Adrenal gland (tissue), 12 donors: ENCODE results near the gene REEP3. TPM values are rescaled to one million over a fixed set of nuclear protein-coding genes. Genes with fewer than 3 reads are reported as not detected.

Experiments
- DNase-seq, 7 donors: peaks; one replicate each; pipeline ENCODE4 v3.0.0-alpha.2; 2019 to 2020
- H3K27ac ChIP-seq, 5 donors: fragments of 200-600 bp; sonication (generic) in 4 of 5; 1 replicate in 3 of 5; 2 replicates in 2 of 5; pipeline versions ENCODE4 v1.5.1 to v1.8.0; 2016 to 2020; ENCODE audit warnings: mild to moderate bottlenecking in 1 of 5
- H3K27me3 ChIP-seq: fragments of 200-600 bp; 2 replicates; pipeline ENCODE4 v1.8.0; 2021
- H3K36me3 ChIP-seq, 2 donors: fragments of 200-600 bp; replicated peaks in 1 of 2; 1 replicate in 1 of 2; 2 replicates in 1 of 2; pipeline versions ENCODE4 v1.5.1 to v1.8.0; 2018 to 2022
- H3K4me1 ChIP-seq, 2 donors: fragments of 200-600 bp; replicated peaks in 1 of 2; 1 replicate in 1 of 2; 2 replicates in 1 of 2; pipeline versions ENCODE4 v1.5.1 to v1.8.0; 2018 to 2021
- H3K4me3 ChIP-seq, 4 donors: fragments of 200-600 bp; sonication (generic) in 3 of 4; one replicate each; pipeline ENCODE4 v1.5.1; 2016 to 2018
- H3K9me3 ChIP-seq, 3 donors: fragments of 200-600 bp; sonication (generic) in 1 of 3; replicated peaks in 1 of 3; 1 replicate in 2 of 3; 2 replicates in 1 of 3; pipeline versions ENCODE4 v1.5.1 to v1.8.0; 2016 to 2021
- POLR2A ChIP-seq, 2 donors: fragments of 450-650 bp; IDR thresholded peaks; one replicate each; pipeline ENCODE4 v1.6.1; 2017; ENCODE audit warnings: antibody characterized with exemption in 2 of 2, mild to moderate bottlenecking in 2 of 2, moderate library complexity in 1 of 2
- WGBS, 4 donors: extraction: QIAGEN DNeasy Blood & Tissue Kit in 2 of 4; methylation state at CpG; one replicate each; pipeline versions ENCODE4 v1.1.5 to v1.1.7; 2013 to 2017; 5-methylcytosine and 5-hydroxymethylcytosine counted together
- intact Hi-C, 2 donors: fragments of 100-400 bp; cut with DNase I; formaldehyde crosslinking; loops; one replicate each; pipeline versions ENCODE4 v1.14.1 to v1.15.0; 2022 to 2023
- polyA plus RNA-seq, 3 donors: library from polyadenylated mRNA; stranded (reverse); fragments of 200-250 nt in 2 of 3; fragments of 350-450 nt in 1 of 3; fragmentation: Illumina TruSeq in 1 of 3; extraction: RNeasy Lipid Tissue Mini Kit (QIAGEN cat#74804) in 1 of 3; gene quantifications; one replicate each; pipeline ENCODE4 v1.2.3, GENCODE V29; 2013 to 2014
- total RNA-seq, 9 donors: library from RNA; depleted of rRNA in 4 of 9; stranded (reverse); fragments of >200 nt in 4 of 9; fragments of 120-200 nt in 1 of 9; fragmentation: NEBNext Ultra II Directional in 1 of 9; extraction: Animal tissue kit (Norgen Biotek cat#: 25700) in 1 of 9; gene quantifications; one replicate each; pipeline versions ENCODE4 v1.1.0 to v1.2.4, GENCODE V29; 2013 to 2023
- TF ChIP-seq, protein P1 (sequence below), 6 experiments: fragments of 450-650 bp in 4 of 6; fragments of 200-600 bp in 2 of 6; sonication (generic) in 1 of 6; IDR thresholded peaks; 1 replicate in 5 of 6; 2 replicates in 1 of 6; pipeline versions ENCODE4 v1.5.1 to v1.8.0; 2016 to 2021; ENCODE audit warnings: antibody characterized with exemption in 6 of 6, mild to moderate bottlenecking in 2 of 6, moderate library complexity in 1 of 6
- donor health status: healthy with polysubstance abuse.
- donor health status: Bipolar disorder and iron deficiency.
- donor health status: DM: yes; HTN: yes; CAD: no.
- donor health status: DM: no; HTN: no; CAD: no.
- donor health status: DM: no; HTN: no; CAD: no.
- donor health status: DM: yes; HTN: yes; CAD: no.

REEP3 gene
- total and polyA plus RNA-seq, 12 donors = 5.1 to 79.8 (median 48.1) TPM

GRCh38 chr10:63579371-63580014 lies 58.3 kb downstream of the REEP3 start:
- no peak for DNase-seq
- H3K27me3 ChIP-seq = no peaks in the 10 kb centered on the region
- intact Hi-C loops = no loop called here
- no peaks in the 10 kb centered on the region for H3K9me3 ChIP-seq
- H3K36me3 ChIP-seq = no peaks in the 10 kb centered on the region
- H3K4me3 ChIP-seq = no peak overlapping the region
- peaks cover 0 to 16% of the 10 kb centered on the region in 2 donors for H3K4me1 ChIP-seq
- no peak overlapping the region for H3K27ac ChIP-seq
- no peak for TF ChIP-seq POLR2A (IDR thresholded peaks at IDR 0.05)
- TF ChIP-seq, protein P1, sequence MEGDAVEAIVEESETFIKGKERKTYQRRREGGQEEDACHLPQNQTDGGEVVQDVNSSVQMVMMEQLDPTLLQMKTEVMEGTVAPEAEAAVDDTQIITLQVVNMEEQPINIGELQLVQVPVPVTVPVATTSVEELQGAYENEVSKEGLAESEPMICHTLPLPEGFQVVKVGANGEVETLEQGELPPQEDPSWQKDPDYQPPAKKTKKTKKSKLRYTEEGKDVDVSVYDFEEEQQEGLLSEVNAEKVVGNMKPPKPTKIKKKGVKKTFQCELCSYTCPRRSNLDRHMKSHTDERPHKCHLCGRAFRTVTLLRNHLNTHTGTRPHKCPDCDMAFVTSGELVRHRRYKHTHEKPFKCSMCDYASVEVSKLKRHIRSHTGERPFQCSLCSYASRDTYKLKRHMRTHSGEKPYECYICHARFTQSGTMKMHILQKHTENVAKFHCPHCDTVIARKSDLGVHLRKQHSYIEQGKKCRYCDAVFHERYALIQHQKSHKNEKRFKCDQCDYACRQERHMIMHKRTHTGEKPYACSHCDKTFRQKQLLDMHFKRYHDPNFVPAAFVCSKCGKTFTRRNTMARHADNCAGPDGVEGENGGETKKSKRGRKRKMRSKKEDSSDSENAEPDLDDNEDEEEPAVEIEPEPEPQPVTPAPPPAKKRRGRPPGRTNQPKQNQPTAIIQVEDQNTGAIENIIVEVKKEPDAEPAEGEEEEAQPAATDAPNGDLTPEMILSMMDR (IDR thresholded peaks at IDR 0.05) = no peak

GRCh38 chr10:63582690-63583089 lies 61.5 kb downstream of the REEP3 start:
- no peaks in the 10 kb centered on the region for H3K27me3 ChIP-seq
- no peak overlapping the region for H3K4me3 ChIP-seq
- no peaks in the 10 kb centered on the region for H3K36me3 ChIP-seq
- intact Hi-C loops = no loop called here
- TF ChIP-seq, protein P1 (IDR thresholded peaks at IDR 0.05) = no peak
- TF ChIP-seq POLR2A (IDR thresholded peaks at IDR 0.05) = no peak
- H3K9me3 ChIP-seq = no peaks in the 10 kb centered on the region
- DNase-seq = no peak
- H3K27ac ChIP-seq = no peak overlapping the region
- WGBS, 4 donors = 96 to 98% (median 97%) methylated on average over 8 of the region's 8 CpGs
- H3K4me1 ChIP-seq = peaks cover 0 to 21% of the 10 kb centered on the region in 2 donors

DNA sequence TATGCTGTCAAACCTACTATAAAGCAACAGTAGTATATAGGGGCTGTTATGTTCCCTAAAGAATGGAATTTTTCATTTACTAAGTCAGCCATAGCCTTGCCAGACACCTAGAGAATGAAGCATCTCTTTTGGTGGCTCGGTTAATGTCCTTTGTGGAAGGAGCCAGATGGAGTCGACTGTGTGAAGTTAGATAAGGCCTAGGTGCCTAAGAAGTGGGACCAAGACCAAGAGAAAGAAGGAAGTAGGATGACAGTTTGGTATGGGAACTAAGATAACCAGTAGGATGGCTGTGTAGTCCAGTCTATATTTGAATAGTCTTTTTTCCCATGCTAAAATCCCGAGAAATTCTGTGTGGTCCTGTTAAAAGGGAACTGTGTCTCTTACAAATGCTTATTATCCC lies 62.2 kb downstream of the REEP3 start:
- no peak for TF ChIP-seq POLR2A (IDR thresholded peaks at IDR 0.05)
- TF ChIP-seq, protein P1 (IDR thresholded peaks at IDR 0.05) = no peak
- no peaks in the 10 kb centered on the region for H3K36me3 ChIP-seq
- H3K27ac ChIP-seq = no peak overlapping the region
- DNase-seq = no peak
- WGBS, 4 donors = 69 to 88% (median 78%) methylated on average over 3 of the region's 3 CpGs
- H3K9me3 ChIP-seq = no peaks in the 10 kb centered on the region
- H3K27me3 ChIP-seq = no peaks in the 10 kb centered on the region
- H3K4me1 ChIP-seq = peaks cover 0 to 21% of the 10 kb centered on the region in 2 donors
- no peak overlapping the region for H3K4me3 ChIP-seq
- intact Hi-C loops = no loop called here

DNA sequence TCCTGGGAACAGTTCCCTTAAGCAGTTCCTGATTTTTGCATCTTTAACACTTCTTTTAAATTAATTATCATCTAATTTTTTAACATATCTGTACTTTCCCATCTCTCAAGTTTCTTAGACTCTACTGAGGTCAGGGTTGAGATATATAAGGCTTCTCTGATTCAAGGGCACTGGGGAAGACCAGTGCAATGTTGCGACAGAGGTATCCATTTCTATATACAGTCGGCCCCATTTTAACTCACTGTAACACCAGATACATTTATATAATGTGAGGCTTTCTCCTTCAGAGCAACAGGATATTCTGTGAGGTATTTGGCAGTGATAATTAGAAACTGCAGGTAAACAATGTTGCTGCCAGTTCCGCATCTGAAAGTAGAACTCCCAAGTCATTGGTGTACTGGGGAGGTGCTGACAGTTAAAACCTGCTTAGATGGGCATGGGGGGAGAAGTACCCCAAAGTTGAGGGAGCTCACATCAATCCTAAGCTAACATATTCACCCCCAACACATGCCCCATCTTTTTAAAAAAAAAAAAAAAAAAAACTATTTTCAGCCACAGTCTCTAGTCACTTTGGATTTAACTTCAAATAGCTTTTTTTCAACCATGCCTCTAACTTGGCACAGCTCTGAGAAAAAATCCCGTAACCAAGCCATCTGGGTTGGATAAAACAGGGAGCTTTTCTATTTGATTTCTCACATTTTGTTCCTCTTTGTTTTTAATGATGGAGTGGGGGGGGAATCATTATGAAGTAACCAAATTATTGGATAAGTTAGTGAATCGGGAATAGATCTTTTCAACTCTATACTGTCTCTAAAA lies 62.9 kb downstream of the REEP3 start:
- H3K27ac ChIP-seq = no peak overlapping the region
- H3K4me1 ChIP-seq = peaks cover 0 to 21% of the 10 kb centered on the region in 2 donors
- no peak for TF ChIP-seq POLR2A (IDR thresholded peaks at IDR 0.05)
- TF ChIP-seq, protein P1 (IDR thresholded peaks at IDR 0.05) = no peak
- no peaks in the 10 kb centered on the region for H3K36me3 ChIP-seq
- 77 to 88% (median 80%) methylated on average over 5 of the region's 5 CpGs for WGBS, 4 donors
- intact Hi-C loops = no loop called here
- H3K27me3 ChIP-seq = no peaks in the 10 kb centered on the region
- H3K4me3 ChIP-seq = no peak overlapping the region
- no peaks in the 10 kb centered on the region for H3K9me3 ChIP-seq
- DNase-seq = no peak
